A549 treated with AZD2906 at 1 μM for 4 hours (cell line): ENCODE results near the gene ABI3. TPM values are rescaled to one million over a fixed set of nuclear protein-coding genes. Genes with fewer than 3 reads are reported as not detected.

Experiments
- total RNA-seq: library from RNA; stranded (reverse); fragments of 200-300 nt; extraction: Qiagen RNA extraction; gene quantifications from 5 replicates; pipeline ENCODE4 v1.2.3, GENCODE V29; 2022

ABI3 gene, protein sequence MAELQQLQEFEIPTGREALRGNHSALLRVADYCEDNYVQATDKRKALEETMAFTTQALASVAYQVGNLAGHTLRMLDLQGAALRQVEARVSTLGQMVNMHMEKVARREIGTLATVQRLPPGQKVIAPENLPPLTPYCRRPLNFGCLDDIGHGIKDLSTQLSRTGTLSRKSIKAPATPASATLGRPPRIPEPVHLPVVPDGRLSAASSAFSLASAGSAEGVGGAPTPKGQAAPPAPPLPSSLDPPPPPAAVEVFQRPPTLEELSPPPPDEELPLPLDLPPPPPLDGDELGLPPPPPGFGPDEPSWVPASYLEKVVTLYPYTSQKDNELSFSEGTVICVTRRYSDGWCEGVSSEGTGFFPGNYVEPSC
- total RNA-seq = not detected in 5 replicates

GRCh38 chr17:49210158-49211029 lies at the start of gene ABI3, which contains the start of gene GNGT2:
Gene ABI3 (plus strand): TSS chr17:49210707. CDS start chr17:49210725, 18 bp downstream.
Gene GNGT2 (minus strand): TSS chr17:49210574. CDS start chr17:49207422, 3,152 bp downstream.

DNA sequence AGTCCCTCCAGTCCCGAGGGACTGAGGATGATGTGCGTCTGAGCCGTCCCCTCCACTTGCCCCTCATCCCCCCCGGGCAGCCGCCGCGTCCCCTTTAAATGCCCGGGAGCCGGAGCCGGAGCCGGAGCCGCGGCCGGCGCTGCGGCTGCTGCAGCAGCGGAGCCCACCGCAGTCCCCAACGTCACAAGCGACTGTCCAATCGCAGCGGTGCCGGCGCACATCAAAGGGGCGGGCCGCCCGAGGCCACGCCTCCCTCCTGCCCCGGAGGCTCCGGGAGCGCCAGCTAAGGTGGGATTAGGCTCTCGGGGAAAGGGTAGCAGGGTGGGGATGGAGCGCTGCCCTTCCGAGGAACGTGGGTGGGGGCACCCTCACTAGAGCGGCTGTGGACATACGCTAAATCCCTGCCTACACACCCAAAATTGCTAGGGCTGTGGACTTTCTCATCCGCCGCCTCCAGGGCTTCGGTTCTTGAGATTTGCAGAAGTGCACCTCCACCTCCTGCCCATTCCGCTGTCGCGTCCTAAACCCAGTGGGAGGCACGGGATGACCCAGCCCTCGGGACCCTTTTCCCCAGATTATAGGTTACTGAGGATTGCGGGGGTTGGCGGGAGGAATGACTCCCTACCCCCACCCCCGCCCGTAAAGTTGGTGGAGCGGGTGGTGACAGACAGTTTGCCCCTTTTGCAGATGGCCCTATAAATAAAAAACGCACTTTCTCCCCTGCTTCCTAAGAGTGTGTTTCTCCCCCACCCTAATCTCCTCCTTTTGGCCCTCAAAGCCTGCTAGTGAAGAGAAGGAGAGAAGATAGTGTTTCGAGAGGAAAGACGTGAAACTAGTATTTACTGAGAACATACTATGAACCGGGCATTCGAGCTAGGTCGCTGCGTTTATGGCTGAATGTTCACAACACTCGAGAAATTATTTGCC lies 20.4 kb downstream of the ABI3 start, which contains the start of gene PHOSPHO1:
TSS of gene PHOSPHO1 (minus strand) at position 152 of the 927 bp plus-strand sequence. CDS start 4,096 bp downstream, outside the sequence.

Other genes starting within 250 kb of the ABI3 start
- 3.1 to 5.3 TPM (median 4.5 TPM) in 5 replicates for gene GIP, start 242.1 kb upstream of the ABI3 start, total RNA-seq
- gene IGF2BP1, start 213.3 kb upstream of the ABI3 start, total RNA-seq = 52.8 to 81.7 TPM (median 76.0 TPM) in 5 replicates
- gene B4GALNT2, start 77.9 kb upstream of the ABI3 start, total RNA-seq = 0.27 to 0.62 TPM (median 0.38 TPM) in 5 replicates
- gene GNGT2, start 133 bp upstream of the ABI3 start, total RNA-seq = 0.42 to 1.00 TPM (median 0.94 TPM) in 5 replicates
- gene PHOSPHO1, start 20.1 kb downstream of the ABI3 start, total RNA-seq = 0.33 to 0.77 TPM (median 0.73 TPM) in 5 replicates
- gene ZNF652, start 151.5 kb downstream of the ABI3 start, total RNA-seq = 7.3 to 10.6 TPM (median 8.9 TPM) in 5 replicates
- 340 to 469 TPM (median 456 TPM) in 5 replicates for gene PHB1, start 204.2 kb downstream of the ABI3 start, total RNA-seq